ENCODE results near the gene IRAK2. TPM values are rescaled to one million over a fixed set of nuclear protein-coding genes. Genes with fewer than 3 reads are reported as not detected.

The IRAK2 gene, protein sequence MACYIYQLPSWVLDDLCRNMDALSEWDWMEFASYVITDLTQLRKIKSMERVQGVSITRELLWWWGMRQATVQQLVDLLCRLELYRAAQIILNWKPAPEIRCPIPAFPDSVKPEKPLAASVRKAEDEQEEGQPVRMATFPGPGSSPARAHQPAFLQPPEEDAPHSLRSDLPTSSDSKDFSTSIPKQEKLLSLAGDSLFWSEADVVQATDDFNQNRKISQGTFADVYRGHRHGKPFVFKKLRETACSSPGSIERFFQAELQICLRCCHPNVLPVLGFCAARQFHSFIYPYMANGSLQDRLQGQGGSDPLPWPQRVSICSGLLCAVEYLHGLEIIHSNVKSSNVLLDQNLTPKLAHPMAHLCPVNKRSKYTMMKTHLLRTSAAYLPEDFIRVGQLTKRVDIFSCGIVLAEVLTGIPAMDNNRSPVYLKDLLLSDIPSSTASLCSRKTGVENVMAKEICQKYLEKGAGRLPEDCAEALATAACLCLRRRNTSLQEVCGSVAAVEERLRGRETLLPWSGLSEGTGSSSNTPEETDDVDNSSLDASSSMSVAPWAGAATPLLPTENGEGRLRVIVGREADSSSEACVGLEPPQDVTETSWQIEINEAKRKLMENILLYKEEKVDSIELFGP
- polyA plus RNA-seq = 0.20 and 0.55 TPM in 2 replicates

DNA sequence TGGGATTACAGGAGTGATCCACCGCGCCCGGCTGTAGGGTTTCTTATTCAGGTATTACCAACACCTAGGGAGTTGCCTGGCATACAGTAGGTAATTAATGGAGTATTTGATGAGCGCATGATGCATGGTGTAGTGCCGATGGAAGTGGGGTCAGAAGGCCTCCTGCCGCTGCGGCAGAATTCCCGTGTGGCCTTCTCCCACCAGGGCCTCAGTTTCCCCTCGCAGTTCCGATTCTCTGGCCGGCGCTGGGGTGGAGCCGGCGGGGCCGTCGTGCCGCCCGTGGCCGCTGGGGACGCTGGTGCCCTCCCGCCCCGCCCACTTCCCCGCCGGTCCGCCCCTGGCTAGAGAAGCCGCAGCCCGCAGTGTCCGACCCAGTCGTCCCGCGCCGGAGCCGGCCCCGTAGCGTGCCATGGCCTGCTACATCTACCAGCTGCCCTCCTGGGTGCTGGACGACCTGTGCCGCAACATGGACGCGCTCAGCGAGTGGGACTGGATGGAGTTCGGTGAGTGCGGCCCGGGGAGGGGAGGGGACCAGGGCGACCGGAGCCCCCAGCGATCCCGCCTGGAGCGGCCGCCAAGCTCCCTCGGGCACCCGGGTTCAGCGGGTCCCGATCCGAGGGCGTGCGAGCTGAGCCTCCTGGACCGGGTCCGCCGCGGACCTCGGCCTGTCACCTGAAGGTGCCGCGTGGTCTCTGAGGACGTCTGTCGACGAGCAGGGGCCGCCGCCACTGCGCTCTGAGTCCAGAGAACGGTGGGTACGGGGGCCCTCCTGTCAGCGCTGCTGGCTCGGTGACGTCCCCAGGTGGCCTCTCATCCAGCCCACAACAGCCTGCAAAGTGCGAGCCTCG is at the start of gene IRAK2:
TSS of gene IRAK2 (plus strand) at position 374 of the 848 bp plus-strand sequence. CDS start at position 410, 36 bp downstream.

DNA sequence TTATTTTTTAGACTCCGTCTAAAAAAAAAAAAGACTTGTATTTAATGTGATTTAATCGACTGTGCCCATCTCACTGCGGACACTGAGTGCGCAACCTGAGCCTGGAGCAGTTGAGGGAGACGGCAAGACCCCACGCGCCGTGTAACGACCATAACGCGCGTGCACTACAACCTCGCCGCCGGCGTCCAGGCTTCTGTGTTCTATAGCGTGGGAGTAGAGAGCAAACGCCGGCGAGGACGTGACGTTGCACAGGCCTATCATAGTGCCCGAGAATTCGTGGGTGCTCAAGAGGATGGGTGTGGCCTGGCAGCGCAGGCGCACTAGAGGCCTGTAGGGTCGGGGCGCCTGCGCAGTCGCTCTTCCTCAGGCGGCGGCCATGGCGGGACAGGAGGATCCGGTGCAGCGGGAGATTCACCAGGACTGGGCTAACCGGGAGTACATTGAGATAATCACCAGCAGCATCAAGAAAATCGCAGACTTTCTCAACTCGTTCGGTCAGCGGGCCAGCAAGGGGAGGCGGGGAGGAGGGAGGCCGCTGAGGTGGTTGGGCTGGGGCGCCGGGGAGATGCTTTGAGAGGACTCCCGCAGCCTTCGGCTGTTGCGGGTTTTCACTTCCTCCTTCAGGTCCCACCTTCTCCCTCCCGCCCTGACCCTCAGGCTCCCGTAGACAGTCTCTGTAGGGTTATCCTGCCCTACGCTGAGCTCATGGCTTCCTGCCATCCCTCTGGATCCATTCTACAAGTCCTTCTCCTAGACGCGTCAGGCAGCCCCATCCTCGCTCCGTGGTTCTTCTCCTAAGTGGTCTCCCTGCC is 49.2 kb upstream of the IRAK2 start, which contains the start of gene BRK1:
TSS of gene BRK1 (plus strand) at position 350 of the 812 bp plus-strand sequence. CDS start at position 377, 27 bp downstream.

DNA sequence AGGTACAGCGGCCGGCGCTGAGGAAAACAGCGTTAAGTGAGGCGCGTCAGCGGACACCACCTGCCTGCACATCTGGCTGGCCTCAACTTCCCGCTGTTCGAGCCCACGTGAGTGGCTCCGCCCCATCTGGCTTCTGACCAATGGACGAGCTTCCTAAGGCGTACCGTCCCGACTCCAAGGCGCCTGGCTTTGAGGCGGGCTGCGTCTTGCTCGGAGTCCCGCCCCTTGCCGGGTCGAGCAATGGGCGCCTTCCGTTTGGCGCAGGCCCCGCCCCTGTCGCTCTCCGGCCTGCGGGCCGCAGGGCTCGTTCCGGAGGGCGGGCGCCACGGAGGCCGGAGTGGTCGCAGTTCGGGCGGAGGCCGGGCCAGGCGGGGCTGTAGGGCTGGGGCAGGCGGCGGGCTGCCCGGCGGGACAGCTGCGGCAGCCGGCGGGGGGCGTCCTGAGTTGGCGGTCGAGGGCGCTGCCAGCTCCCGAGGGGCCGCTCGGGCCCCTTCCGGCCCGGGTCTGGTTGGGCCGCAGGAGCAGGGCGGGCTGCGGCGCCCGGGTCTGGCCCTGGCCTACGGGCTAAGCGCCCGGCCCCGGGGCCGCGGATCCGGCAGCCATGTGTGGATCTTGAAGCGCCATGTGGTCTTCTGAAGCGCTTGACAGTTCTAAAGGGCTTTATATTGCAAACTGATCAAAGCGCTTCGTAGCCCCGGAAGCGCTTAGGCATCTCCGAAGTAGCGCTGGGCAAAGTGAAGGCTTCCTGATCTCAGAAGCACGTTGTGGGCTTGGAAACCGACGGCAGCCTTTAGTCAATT is 83.7 kb downstream of the IRAK2 start, which contains the start of gene TATDN2:
TSS of gene TATDN2 (plus strand) at position 276 of the 800 bp plus-strand sequence. CDS start 742 bp downstream, outside the sequence.

DNA sequence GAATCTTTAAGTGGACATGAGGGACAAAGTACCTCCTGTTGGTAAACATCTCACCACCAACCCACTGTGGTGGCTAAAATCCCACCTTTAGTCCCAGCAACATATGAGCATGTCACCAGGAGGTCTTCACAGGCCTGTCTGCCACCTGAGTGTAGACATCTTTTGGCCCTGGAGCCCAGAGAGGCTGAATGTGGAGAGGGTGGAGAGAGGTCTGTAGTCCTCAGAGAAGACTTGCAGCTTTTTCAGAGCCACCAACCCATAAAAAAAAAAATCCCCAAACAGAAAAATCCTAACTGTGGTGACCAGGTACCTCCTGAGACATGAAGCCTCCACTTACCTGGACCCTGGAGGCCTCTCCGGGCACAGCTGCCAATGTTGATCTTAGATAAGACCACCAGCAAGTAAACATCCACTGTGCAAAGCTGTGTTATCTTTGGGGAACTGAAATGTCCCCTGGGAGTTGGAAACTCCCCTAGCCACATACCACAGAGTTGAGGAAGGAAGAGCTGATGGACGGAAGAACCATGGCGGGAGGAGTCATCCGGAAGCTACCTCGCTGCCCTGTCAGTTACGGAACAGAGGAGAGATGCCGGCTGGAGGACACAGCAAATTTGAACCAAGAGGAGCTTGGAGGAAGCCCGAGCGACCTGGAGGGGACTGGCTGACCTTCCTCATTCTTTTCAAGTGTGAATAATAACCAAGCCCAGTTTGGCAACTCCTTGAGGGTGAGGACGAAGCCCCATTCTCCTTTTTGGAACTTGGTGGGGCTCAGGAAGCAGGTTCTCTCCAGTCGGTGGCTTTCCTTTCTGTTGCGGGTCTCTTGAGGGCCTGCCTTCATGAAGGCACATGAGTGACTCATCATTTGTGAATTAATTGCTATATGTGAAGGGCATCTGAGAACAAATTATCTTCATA is 128.0 kb downstream of the IRAK2 start, which contains the start of gene GHRL:
TSS of gene GHRL (minus strand) at position 443 of the 915 bp plus-strand sequence. CDS start 2,767 bp downstream, outside the sequence.

Other genes with a start within 250 kb of the IRAK2 start
- not detected in 2 replicates for gene IL17RC, start 247.8 kb upstream of the IRAK2 start, polyA plus RNA-seq
- gene CRELD1, start 231.1 kb upstream of the IRAK2 start, polyA plus RNA-seq = 118 and 135 TPM in 2 replicates
- gene PRRT3, start 212.5 kb upstream of the IRAK2 start, polyA plus RNA-seq = 4.9 and 5.1 TPM in 2 replicates
- gene EMC3, start 178.1 kb upstream of the IRAK2 start, polyA plus RNA-seq = 277 and 423 TPM in 2 replicates
- gene FANCD2, start 138.5 kb upstream of the IRAK2 start, polyA plus RNA-seq = 5.0 and 6.7 TPM in 2 replicates
- gene FANCD2OS, start 56.7 kb upstream of the IRAK2 start, polyA plus RNA-seq = not detected in 2 replicates
- gene BRK1, start 49.2 kb upstream of the IRAK2 start, polyA plus RNA-seq = 377 and 495 TPM in 2 replicates
- gene VHL, start 23.1 kb upstream of the IRAK2 start, polyA plus RNA-seq = 0.80 and 3.0 TPM in 2 replicates
- 2.6 and 4.9 TPM in 2 replicates for gene TATDN2, start 83.5 kb downstream of the IRAK2 start, polyA plus RNA-seq
- not detected in 2 replicates for gene GHRL, start 128.0 kb downstream of the IRAK2 start, polyA plus RNA-seq
- gene SEC13, start 156.2 kb downstream of the IRAK2 start, polyA plus RNA-seq = 37.1 and 41.3 TPM in 2 replicates